Activated CD4-positive, alpha-beta T cell treated with anti-CD3 and anti-CD28 coated beads for 4 hours (primary cell): Measurements from ENCODE around the gene UBXN4.
"Not testable (repeated sequence)": the region's sequence is repeated elsewhere in the genome, so short reads cannot be mapped to it uniquely, and the experiment has no call there.

ENCODE experiments used
- DNase-seq, 2 donors: peaks; one replicate each; pipeline ENCODE4 v3.0.0-alpha.2; 2020

The UBXN4 gene

DNA sequence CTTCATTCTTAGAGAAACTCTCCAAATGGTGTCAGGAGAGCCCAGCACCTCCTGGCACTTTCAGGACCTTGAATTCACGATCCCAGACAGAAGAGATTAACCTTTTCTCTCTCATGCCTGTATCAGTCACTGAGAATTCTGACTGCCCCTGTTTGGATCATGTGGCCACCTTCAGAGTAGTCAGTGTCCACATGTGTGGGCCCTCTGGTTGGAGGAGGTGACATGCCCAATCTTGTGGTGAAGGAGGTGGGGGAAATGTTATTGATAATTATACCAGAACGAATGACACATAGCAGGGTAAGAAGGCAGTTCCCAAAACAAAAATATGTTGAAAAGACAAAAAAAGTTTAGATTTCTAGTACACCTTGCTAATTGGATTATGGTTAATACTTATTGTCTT lies 31.7 kb downstream of the UBXN4 start:
- DNase-seq: no peak

DNA sequence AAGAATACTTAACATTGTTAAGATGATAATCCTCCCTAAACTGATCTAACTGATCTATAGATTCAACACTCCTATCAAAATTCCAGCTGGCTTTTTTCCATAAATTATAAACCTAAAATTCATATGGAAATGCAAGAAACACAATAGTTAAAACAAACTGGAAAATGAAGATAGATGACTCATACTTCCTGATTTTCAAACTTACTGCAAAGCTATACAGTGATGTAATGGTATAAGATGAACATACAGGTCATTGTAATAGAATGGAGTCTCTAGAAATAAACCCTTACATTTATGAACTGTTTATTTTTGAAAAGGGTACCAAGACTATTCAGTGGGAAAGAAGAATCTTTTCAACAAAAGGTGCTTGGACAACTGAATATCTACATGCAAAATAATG lies 32.3 kb downstream of the UBXN4 start:
- no peak for DNase-seq

DNA sequence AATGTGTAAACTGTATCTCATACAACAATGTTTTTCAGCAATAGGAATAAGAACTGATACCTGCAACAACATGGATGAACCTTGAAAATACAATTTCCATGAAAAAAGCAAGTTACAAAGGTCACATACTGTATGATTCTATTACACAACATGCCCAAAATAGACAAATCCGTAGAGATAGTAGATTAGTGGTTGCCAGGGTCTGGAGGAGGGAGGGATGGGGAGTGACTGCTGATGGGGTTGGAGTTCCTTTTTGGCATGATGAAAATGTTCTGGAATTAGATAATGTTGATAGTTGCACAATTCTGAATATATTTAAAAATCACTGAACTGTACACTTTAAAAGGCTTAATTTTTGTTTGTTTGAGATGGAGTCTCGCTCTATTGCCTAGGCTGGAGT lies 33.8 kb downstream of the UBXN4 start:
- DNase-seq: no peak

DNA sequence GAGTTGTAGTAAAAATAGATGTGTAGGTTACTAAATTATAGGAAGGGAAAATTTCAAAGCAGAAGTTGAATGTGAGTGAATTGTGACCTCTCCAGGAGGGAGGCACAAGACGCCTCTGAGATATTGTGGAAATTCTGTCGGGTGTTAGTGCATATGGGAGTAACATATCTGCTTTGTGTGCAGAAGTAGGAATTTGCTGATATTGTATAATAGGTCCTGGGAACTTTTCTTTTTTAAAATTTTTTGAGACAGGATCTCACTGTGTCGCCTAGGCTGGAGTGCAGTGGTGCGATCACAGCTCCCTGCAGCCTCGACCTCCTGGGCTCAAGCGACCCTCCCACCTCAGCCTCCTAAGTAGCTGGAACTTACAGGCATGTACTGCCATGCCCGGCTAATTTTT lies 34.7 kb downstream of the UBXN4 start:
- DNase-seq: no peak

DNA sequence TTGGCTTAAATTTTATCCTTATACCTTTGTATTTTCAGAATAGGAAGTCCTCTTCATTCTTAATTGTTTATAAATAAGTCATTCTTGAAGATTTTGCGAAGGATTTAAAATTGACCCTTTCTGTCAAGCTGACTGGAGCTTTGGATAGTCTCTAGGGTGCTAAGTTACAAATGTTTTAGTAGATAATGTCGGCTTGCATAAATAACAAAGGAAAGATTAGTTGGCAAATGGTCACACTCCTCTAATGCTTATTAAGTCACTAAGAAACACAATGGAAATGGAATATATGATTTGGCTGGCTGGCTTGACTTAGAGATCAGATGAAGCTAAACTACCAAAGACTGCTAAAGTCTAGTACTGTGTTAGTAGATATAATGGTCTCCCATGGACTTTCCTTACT lies 40.6 kb downstream of the UBXN4 start:
- no peak for DNase-seq

DNA sequence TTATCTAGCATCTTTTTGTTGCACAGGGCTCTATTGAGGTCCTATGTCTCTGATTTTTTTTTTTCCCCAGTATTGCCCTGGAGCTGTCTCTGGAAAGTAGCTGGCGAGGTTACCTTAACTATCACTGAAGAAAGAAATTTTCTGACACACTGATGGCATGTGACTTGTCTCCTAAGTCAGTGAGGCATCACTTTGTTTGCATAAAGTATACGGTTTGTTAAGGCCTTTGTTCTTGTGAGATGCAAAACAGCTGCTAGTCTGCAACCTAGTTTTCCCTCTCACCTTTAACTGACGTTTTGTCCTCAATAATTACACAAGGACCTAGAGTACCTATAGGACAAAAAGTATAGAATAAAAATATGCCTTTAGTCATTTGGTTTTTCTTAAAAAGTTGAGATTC lies 41.8 kb downstream of the UBXN4 start:
- no peak for DNase-seq

DNA sequence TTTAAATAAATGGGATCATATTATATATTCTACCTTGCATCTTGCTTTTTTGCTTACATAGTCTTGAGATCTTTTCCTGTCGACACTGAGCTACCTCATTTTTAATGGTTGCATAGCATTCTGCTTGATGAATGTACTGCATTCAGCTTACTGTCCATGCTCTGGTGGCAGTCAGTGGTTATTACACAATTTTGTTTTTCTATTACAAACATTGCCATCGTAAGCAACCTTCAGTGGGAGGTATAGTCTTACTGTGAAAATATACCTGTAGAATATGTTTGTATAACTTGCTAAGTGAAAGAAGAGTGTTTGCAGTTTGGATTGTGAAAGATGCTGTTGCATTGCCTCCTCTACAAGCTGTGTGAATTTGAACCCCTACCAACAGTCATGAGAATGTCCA lies 43.4 kb downstream of the UBXN4 start:
- DNase-seq: no peak

DNA sequence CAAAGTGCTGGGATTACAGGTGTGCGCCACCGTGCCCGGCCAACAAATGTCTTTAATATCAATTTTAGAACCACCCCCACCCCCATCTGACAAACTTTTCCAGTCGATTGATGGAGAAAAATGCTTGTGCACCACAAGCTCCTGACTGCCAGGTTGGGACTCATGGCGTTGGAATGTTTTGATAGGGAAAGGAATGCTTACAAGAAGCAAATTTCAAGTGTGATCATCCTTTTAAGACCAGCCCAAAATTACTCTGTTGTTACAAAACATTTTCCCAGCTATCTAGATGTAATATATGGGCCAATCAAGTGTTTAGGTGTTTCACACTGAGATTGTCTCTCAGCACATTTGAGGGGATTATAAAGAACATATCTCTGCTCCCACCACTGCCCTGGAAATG lies 45.2 kb downstream of the UBXN4 start:
- no peak for DNase-seq

DNA sequence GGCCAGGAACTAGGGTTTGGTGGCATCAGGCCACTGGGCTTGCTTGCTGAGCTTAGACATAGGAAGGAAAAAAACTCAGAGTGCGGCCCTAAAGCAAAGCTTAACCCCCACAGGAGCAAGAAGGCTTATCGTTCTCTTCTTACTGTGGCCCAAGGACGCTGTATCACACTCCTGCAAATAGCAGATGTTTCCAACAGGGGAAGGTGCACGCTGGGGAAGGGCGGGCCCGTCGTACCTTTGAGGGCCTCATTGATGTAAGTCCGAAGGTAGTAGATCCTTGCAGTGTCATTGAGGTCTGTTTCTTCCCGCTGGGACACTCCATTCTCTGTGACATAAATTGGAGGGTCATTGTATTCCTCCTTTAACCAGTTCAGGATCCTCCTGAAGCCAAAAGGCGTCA lies 48.8 kb downstream of the UBXN4 start:
- DNase-seq: no peak

DNA sequence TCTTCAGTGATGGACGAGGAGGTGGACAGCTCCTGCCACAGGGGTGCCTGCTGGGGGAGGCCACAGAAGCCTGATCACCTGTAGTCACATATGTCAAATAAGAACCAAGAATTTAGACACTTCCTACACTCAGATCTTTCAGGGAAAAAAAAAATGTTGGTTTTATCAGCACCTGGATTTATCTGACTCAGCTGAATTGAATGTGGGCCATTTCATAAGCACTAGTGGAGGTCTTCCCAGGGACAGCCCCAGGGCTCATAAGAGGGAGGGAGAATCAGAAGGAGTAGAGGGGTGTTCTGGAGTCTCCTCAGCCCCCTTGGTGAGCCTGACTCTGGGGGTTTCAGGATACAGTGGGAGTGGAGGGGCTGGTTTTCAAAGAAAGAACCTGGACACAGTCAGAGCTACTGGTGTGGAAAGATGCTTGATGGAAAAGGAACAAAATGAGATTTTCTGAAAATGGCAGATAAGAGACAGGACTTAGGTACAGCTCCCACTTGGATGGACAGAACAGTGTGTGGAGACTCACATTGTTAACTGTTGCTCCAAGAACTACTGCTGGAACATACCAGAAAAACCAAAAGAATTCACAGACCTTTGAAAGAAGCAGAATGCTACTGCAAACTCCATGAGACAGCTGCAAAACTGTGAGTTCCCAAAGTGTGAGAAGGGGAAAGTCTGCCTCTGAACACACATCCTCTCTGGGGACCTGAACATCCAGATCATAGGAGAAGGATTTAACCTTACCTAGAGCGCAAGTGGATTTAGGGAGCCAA lies 49.9 kb downstream of the UBXN4 start:
- DNase-seq: no peak

DNA sequence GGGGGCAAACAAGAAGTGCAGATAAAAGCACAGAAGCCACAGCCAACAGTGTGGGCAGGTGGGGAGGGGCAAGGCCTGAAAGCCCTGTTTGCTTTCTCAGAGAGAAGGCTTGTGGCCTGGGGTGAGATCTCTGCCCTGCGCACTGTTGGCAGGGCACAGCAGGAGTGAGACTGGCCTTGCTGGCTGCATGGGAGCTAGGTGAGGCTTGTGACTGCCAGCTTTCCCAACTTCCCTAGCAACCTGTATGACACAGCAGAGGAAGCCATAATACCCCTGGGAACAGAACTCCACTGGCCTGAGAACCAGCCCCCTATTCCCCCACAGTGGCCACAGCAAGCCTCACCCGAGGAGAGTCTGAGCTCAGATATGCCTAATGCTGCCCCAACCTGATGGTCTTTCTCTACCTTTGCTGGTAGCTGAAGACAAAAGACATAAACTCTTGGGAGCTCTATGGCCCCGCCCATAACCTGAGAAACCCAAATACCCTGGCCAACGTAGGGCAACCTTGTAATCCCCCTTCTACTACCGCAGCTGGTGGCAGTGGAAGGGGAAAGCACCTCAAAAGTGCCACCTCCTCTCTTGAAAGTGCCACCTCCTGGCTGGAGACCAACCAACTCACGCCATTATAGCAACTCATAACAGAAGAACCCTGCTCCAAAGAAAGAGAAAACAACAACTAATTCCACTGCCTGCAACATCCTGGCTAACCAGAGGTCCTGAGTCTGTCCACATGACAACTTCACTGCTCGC lies 50.9 kb downstream of the UBXN4 start:
- DNase-seq: no peak

DNA sequence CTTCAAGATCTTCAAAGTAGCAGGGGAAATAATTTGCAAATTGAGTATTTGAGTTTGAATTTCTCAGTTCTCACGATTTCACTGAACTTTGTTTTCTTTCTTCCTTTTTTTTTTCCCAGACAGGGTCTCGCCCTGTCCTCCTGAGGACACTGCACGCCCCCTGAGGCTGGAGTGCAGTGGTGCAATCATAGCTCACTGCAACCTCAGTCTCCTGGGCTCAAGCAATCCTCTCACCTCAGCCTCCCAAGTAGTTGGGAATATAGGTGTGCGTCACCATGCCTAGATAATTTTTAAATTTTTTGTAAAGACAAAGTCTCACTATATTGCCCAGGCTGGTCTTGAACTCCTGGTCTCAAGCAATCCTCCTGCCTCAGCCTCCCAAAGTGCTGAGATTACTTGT lies 54.0 kb downstream of the UBXN4 start:
- not testable (repeated sequence) for DNase-seq

DNA sequence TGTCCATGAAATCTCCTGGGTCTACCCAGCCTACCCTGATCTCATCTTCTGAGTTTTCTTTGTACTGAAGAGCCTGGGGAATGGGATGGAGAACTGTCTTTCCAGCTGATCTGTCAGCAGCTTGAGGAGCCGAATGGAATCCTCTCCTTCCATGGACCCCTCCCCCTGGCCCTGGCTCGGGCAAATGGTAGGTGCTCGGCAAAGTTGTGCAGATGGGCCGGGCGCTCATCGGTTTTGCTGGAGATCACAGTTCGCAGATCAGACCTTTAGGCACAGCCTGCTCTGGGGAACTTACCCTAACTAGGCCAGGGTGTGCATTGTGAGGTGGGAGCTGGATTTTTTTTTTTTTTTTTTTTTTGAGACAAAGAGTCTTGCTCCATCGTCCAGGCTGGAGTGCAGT lies 55.0 kb downstream of the UBXN4 start:
- DNase-seq: no peak

DNA sequence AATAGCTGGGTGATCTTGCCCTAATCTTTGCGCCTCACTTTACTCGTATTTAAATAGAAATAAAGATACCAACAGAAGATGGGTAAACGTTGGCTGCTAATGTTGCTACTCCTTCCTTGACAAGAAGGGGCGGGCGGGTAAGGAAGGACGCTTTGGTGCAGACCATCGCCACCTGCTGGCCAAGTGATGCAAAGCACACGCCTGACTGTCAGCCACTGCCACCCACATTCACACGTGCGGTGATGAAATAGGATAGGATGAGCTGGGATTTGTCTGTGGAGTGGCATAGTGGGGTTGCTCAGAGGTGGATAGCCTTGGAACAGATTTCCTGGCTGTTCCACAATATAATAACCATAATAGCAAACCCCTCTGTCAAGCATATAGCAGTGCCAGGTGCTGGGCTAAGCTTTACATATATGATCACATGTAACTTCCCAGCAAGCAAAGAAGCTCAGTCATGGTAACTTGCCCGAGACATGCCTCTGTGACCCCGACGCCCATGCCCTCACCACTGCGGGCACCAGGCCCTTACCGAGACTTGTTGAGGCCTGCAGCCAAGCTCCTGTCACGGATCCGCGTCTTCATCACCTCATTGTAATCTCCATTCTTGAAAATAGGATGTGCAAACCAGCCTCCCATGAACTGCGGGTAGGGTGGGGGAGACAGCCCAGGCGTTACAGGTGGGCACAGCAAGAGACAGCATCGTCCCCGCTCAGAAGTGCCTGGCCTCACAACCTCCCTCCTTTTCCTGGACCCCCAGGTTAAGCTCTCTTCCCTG lies 56.0 kb downstream of the UBXN4 start:
- peak; percentile 76 to 78 for DNase-seq

DNA sequence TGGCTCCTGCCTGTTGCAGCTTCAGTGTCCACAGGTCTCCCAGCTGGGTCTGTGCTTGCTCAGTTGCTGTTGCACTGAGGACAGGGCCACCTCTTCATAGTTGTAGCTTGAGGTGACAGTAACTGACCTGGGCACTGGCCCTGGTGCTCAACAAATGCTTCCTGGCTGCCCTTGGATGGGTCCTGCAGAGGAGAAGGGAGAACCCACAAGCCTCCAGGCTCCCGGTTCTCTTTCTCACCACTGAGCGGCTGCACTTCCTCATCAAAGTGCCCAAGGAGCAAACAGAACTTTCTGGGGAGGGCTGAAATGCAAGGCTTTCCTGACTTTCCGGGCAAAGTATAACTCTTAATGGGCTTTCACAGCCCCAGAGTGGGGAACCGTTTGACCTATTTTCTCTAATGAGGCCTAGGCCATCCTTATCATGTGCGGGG lies 56.6 kb downstream of the UBXN4 start:
- no peak for DNase-seq

DNA sequence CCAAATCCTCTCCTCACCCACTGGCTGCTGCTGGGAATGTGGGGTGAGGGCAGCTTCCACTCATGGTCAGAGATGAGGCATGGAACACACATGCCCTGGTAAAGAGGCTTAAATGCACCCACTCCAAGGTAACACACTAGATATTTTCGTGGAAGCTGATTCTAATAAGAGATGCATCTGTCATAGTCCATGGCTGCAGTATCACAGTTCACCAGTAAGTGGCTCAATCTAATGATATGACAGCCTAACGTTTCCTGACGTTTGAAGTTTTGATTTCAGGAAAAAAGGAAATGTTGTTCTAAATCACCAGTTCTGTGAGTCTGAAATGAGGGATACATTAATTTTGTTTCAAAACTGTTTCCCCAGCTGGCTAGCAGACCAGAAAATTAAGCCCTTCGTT lies 57.1 kb downstream of the UBXN4 start:
- DNase-seq: no peak

DNA sequence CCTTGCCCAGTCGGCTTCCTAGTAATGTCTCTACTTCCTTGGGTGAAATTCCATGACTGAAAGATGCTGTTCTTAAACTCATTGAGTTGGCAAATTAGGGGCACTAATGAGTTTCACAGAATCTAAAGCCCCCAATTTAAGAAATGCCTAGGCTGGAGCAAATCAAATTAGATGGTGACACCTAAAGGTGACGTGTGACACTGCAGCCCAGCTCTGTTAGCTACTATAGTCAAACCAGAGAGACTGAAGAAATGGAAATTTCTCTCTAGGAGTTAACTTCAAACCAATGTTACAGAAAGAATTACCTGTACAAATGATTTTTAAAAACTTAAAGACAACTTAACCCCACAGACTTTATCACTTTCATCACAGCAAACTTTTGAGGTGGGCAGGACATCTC lies 58.1 kb downstream of the UBXN4 start:
- no peak for DNase-seq

DNA sequence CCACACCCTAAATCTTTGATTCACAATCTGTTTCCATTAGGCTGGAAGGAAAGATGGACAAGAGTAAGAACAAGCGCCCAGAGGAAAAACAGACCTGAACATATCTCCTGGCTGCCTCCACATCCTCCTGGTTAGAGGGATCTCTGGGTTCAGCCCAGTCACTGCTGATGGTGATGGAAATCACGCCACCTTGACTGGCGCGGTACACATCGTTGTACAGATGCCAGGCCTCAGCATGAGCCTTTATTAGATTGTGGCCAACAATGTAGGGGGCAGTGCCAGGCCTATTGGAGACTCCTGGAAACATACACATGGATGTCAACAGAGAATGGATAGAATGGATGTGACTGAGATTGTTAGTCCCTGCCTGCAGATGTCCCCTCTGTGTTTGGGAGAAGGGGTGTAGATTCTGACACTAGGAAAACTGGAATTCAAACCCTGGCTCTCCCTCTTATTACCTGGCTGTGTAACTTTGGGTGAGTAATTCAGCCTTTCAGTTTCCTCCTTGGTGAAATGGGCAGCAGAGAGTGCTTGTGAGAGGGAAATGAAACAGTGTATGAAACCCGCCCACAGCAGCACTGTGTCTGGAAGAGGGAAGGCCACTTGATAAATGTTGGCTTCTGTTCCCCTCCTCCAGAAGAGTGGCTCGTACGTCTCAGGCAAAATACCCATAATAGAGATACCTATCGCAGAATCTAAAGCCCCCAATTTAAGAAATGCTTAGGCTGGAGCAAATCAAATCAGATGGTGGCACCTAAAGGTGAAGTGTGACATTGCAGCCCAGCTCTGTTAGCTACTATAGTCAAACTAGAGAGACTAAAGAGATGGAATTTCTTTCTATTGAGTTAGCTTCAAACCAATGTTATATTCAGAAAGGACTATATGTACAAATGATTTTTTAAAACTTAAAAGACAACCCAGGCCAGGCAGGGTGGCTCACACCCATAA lies 59.1 kb downstream of the UBXN4 start:
- DNase-seq: no peak

DNA sequence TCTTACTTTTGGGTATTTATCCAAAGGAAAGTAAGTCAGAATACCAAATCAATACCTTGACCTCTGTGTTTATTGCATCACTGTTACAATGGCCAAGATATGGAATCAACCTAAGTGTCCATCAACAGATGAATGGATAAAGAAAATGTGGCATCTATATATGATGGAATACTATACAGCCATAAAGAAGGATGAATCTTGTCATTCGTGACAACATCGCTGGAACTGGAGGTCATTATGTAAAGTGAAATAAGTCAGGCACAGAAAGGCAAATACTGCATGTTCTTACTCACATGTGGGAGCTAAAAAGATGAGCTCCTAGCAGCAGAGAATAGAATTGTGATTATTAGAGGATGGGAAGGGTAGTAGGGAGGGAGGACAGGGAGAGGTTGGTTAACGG lies 60.7 kb downstream of the UBXN4 start:
- DNase-seq: no peak

DNA sequence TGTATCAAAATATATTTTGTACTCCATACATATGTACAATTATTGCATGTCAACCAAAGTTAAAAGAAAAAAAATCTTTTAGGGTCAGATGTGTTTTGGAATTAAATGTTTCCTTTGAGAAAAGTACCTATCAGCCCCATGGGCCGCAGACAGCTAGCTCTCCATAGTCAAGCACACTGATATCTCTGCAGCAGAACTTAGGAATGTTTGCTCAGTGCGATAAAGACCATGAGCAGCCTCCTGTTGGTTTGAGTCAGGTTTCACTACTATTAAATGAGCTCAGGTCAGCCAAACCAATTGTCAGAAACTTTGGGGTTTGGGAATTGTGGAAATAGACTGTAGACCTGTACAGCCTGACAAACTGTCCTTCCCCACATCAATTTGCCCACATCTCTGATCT lies 61.6 kb downstream of the UBXN4 start:
- DNase-seq: no peak

DNA sequence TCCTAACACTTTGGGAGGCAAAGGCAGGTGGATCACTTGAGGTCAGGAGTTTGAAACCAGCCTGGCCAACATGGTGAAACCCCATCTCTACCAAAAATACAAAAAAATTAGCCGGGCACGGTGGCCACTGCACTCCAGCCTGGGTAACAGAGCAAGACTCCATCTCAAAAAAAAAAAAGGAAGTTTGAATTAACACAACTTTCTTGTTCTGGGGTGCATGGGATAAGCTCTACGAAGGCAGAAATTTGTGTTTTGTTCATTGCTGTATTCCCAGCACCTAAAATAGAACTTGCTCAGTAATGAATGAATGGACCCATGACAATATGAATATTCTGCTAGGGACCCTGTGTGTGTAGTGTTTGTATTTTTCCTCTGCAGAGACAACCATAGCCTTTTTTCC lies 66.2 kb downstream of the UBXN4 start:
- not testable (repeated sequence) for DNase-seq

DNA sequence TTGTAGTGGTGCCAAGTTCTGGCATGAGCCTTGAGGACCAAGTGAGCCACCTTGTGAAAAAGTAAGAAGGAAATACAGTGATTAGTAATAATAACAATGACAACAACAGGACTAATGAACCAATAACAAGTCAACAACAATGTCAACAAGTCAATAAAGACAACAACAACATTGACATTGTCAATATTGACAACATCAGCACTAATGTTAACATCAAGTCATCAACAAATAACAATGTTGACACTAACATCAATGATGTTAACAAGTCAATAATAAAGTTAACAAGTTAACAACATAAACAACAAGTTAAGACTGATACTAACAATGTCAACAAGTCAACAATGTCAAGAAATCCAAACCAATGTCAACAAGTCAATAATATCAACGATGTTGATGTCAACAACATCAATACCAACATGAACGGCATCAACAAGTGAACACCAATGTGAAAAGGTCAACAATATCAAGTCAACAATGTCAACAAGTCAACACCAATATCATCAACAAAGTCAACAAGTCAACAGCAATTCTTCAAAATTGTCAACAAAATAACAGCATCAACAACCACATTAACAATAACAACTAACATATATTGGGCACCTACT lies 71.4 kb downstream of the UBXN4 start:
- no peak for DNase-seq
